Left ventricle myocardium superior (tissue), 1 donor: ENCODE results near the gene NABP1. TPM values are rescaled to one million over a fixed set of nuclear protein-coding genes. Genes with fewer than 3 reads are reported as not detected.

Experiments used
- total RNA-seq: library from RNA; stranded (reverse); fragmentation: NEBNext Ultra II Directional; extraction: Animal tissue kit (Norgen Biotek cat#: 25700); gene quantifications from one replicate; pipeline ENCODE4 v1.2.1, GENCODE V29; 2021
- donor health status: DM: no; HTN: yes; CAD: no; lungs with severe emphysema.

The NABP1 gene
- total RNA-seq, 1 donor from 2014 or later = 7.1 TPM

Other genes starting within 250 kb of the NABP1 start
- gene CAVIN2, start 169.0 kb downstream of the NABP1 start, total RNA-seq = 119 TPM